ENCODE data around the gene MAP7.
A peak's percentile ranks its signal among the peaks of the same experiment; 100 is the strongest.
"Not testable (repeated sequence)": the region's sequence is repeated elsewhere in the genome, so short reads cannot be mapped to it uniquely, and the experiment has no call there.

MAP7 gene

DNA sequence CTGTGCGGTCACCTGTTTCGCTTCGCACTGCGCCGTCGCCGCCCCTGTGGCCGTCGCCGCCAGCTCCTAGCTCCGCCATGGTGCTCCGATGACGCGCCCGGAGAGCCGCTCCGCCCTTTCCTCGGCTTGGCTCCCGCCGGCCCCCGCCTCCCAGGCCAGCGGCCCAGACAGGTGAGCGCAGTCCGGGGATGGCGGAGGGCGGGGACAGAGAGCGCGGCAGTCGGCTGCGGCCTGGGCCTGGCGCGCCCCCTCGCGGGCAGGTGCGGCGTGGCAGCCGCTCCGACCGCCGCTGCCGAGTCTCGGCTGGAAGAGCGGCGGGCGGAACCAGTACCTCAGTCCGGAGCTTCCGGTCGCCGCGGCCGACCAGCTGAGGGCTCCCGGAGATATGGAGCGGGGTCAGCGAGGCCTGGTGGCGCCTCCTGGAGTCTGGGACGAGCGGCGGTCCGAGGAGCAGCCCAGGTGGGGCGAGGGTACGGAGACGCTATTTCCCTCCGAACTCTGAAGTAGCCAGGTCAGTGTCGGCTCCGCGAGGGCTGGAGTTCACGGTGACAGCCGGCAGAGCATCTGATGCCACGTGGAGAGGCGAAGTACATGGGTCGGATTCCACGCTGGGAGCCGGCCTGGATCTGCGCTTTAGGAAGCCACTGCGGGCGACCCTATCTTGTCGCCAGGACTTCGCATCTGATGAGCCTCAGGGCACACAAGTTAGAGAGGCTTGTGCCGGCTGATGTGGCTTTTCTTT is at the start of gene MAP7:
MAP7 (minus strand) TSS at position 93 of the 742 bp plus-strand sequence; CDS start at position 79, 14 bp downstream.
- DNase-seq (ENCODE audit: low spot score): peak; percentile 74

DNA sequence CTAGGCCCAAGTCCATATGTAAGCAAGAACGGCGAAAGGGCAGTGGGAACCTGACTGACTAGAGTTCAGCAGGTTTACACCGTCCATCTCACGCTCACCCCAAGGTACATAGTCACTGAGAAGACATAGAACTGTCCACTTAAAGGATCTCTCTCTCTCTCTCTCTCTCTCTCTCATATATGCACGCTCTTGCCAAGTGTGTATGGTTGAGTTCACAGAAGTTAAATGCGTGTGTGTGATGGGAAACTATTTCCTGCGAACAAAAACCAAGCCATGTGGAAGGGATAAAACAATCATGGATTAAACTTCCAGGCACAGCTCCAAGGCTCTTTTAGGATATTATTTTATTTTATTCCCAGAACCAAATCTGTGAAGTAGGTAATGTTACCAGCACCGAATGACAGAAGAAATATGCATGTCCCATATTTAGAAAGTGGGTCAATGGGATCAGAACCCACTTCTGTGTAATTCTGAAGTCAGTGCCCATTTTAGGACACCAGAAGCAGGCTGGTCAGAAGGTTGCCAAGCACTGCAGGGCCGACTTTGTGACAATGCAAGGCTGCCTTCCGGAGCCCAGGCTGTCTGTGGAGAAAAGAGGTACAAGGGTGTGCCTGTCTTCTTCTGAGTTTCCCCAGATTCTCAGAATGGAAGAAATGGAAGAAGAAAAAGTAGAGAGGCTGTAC is 49.2 kb upstream of the MAP7 start:
- no peak for DNase-seq (ENCODE audit: low spot score)

DNA sequence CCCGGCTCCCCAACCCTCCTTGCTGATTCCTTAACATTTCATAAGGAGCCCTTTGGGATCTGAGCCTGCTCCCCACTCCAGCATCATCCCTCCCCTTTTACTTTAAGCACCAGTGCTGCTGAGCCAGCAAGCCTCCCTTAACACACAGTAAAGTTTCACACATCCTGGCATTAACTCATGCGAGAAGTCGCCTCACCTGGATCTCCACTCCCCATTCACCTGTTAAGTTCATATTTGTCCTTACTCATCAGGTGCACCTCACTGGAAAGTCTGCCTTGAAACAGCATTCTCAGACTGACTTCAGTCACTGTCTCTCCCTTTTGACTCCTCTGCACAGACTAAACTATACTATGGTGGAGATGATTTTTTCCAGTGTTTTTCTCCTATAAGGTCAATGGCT is 47.8 kb upstream of the MAP7 start:
- no peak for DNase-seq (ENCODE audit: low spot score)

DNA sequence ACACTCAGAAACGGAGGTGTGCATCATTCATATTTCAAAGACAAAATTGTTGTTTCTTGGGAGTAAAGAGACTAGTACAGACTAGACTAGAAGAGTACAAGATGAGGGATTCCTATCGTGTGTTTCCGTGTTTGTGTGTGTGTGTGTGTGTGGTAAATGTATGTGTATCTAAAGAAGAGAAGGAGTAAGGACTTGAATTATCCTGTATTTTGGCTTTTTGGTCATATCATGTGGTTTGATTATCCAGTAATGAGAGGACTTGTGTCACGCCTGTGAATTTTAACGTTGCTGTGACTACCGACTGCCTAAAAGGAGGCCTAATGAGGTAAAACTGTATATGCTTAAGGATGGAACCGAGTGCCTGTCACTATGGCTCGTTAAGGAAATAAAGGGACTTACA is 44.4 kb upstream of the MAP7 start:
- DNase-seq (ENCODE audit: low spot score): no peak

DNA sequence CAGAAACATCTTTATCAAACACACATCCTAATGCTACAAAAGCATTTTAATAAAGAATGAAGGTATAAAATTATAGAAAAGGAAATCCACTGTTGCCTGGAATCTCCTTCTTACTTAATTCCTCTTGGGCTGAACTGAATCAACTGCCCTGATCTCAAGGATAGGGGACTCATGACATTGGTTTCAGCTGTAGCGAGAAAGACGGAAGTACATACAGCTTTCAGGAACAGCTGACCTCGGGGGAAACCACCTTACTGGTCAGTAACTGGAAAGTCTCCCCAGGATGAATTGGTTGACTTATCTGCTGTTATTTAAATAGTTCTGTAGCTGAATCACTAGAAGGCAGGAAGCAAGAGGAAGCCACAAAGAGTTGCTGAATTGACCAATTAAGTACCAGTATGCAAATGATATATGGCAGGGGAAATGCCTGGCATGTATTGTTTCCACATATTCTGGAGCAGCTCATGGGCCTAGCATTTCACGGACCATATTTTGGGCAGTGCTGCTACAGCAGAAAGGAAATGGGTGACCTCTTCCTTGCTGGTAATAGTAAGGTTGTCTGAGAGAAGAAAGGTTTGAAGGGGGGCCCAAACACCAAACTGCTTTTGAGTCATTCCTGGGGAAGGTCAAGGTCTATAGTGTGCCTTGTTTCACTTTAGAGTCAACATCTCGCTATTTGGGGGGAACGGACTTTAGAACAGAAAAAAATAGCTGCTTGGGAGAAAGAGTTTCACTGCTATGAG is 43.7 kb upstream of the MAP7 start:
- DNase-seq (ENCODE audit: low spot score): peak; percentile 64

DNA sequence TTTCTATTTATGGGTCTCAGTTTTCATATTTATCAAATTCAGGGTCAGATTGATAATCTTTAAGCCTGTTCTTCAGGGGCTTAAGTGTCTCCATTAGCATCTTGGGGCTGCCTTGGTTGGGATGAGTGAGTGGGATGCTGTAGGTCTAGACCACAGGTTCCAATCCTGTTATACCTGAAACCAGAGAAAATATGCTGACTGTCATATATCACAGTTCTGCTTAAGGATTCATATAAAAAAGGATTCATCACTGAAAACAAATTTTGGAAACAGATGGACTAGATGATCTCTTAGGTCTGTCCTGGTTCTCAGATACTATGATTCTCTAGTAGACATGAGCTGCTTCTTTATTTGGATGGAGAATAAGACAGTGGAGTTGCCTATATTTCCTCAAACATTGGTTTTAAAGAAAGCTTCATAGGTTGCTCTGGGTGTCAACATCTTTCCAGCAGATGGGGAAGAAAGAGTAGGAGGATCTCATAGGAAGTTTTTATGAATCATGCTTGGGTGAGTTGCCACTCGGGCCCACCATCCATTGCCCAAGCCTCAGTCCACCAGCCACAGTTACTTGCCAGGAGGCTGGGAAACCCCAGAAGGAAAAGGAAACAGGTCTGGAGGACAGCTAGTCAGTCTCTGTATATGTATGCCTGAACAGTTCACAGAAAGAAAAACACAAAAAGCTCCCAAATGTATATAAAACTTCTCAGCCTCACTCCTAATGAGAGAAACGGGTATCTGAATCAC is 42.9 kb upstream of the MAP7 start:
- no peak for DNase-seq (ENCODE audit: low spot score)

DNA sequence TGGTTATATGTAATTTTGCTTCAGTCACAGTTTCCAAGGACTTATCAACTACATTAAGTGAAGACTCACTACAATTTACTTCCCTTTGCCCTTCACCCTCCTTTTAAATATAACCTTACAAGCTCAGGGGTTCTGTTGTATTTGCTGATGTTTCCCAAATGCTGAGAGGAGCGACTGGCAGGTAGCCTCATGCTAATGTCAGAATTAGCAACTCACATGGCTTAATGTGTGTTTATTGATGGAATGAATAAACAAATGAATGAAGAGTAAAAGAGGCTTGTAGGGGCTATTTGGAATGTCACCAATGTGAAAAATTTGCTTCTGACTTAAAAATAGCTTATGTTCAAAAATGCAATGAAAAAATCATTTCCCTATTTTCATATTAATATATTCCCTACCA is 41.4 kb upstream of the MAP7 start:
- DNase-seq (ENCODE audit: low spot score): no peak

DNA sequence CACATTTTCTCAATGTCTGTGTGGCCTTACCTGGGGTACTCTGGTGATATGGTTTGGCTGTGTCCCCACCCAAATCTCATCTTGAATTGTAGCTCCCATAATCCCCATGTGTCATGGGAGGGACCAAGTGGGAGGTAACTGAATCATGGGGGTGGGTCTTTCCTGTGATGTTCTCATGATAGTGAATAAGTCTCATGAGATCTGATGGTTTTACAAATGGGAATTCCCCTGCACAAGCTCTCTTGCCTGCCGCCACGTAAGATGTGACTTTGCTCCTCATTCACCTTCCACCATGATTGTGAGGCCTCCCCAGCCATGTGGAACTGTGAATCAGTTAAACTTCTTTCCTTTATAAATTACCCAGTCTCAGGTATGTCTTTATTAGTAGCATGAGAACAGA is 40.6 kb upstream of the MAP7 start:
- not testable (repeated sequence) for DNase-seq (ENCODE audit: low spot score)

DNA sequence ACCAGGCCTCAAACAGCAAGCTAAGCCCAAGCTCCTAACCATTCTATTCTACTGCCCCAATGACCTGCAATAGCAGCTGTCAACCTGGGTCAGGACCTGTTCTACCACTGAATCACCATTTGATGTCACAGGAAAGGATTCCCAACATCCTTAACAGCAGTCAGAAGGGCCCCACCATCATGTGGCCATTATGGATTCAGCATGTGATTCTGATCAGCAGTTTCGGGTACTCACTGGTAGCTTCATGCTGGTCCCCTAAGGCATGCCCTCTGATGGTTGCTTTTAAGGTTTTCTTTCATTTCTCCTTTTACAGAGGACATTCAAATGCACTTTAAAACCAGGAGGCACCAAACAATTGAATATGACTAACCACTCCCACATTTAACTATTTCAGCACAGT is 37.3 kb upstream of the MAP7 start:
- no peak for DNase-seq (ENCODE audit: low spot score)

DNA sequence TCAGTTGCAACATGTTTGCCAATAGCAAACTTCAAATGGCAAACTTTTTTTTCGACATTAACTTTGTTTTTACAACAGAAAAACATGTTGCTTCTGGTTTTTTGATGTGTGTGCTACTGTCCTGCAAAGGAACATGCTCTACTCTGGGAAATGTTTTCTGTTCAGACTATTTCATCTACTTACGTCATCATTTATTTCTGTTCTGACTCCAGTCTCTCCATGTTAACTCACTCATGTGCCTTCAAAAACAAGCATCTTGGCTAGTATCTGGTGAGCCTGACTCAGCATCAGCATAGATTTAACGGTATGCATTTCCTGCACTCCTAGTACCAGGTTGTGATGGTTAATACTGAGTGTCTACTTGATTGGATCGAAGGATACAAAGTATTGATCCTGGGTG is 36.1 kb upstream of the MAP7 start:
- no peak for DNase-seq (ENCODE audit: low spot score)

DNA sequence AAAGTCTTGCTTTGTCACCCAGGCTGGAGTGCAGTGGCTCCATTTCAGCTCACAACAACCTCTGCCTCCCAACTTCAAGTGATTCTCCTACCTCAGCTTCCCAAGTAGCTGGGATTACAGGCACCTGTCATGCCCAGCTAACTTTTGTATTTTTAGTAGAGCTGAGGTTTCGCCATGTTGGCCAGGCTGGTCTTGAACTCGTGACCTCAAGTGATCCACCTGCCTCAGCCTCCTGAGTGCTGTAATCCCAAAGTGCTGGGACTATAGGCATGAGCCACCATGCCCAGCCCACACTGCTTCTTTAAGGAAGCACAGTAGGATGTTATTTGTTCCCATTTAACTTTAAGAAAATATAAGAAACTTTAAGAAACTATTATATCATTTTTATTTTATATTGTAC is 35.3 kb upstream of the MAP7 start:
- not testable (repeated sequence) for DNase-seq (ENCODE audit: low spot score)

DNA sequence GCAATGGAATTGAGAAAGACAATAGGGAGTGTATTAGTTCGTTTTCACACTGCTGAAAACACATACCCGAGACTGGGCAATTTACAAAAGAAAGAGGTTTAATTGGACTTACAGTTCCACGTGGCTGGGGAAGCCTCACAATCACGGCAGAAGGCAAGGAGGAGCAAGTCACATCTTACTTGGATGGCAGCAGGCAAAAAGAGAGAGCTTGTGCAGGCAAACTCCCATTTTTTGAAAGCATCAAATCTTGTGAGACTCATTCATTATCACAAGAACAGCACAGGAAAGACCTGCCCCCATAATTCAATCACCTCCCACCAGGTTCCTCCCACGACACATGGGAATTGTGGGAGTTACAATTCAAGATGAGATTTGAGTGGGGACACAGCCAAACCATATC is 34.1 kb upstream of the MAP7 start:
- DNase-seq (ENCODE audit: low spot score): not testable (repeated sequence)

DNA sequence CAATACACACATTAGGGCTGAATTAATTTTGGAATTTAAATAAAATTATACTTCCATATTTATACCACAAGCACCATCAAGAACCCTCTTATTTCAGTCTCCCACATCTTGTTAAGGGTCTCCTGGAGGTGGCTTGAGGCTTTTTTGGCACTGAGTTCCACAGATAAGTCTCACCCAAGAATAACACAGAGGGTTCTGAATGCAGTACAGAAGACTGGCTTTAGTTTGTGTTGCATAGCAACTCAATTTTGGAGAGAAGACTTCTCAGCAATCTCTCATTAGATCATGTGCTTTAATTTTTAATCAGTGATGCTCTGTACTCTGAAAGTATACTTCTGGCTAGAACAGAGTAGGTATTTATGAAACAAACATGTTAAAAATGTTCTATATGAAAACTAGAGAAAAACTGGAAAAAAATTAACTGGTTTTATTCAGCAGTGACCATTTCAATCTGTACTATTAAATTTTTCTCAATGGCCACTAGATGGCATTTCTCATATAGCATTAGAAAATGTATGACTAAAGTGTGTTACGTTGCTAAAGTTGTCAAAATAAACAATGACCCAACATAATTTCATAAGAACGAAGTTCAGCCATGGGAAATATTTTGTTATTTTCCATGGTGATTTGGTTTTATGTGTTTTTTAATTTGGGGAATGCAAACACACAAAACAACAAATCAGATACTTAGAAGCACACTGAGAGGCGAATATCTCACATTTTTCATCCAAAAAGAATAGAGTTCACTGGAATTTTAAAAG is 32.7 kb upstream of the MAP7 start:
- peak; percentile 11 for DNase-seq (ENCODE audit: low spot score)

DNA sequence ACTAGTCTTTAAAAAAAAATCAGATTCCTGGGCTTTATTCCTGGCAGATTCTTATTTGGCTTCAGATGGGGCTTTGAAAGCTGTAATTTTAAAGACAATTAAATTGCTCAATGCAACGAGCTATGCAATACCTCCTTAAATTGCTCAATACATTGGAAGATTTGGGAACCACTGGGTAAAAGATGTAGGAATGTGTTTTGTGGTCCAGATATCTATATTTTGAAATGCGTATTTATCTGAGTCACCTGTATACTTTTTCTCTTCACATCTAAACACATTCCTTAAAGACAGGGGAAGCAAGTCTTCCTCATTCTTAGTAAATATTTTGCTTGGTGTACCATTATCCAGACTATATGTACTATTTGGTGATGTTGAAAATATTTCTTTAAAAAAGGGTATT is 29.6 kb upstream of the MAP7 start:
- DNase-seq (ENCODE audit: low spot score): no peak

DNA sequence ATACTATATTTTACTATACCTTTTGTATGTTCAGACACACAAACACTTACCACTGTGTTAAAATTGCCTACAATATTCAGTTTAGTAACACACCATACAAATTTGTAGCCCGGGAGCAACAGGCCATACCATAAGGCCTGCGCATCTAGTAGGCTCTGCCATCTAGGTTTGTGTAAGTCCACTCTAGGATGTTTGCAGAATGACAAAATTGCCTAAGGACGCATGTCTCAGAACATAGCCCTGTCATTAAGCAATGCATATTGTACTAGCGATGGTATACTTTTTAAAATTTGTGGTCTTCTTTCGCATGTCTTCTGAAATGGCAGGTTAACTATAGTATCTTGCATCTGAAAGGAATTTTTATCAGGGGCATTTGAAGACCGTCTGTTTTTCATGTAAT is 26.6 kb upstream of the MAP7 start:
- no peak for DNase-seq (ENCODE audit: low spot score)

DNA sequence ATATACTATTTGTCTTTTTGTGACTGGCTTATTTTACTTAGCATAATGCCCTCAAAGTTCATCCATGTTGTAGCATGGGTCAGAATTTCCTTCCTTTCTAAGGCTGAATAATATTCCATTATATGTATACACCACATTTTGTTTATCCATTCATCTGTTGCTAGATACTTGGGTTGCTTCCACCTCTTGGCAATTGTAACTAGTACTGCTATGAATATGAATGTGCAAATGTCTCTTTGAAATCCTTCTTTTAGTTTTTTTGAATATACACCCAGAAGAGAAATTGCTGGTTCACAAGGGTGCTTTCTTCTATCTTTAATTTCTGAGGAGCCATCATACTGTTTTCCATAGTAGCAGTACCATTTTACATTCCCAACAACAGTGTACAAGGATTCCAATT is 21.3 kb upstream of the MAP7 start:
- DNase-seq (ENCODE audit: low spot score): no peak

DNA sequence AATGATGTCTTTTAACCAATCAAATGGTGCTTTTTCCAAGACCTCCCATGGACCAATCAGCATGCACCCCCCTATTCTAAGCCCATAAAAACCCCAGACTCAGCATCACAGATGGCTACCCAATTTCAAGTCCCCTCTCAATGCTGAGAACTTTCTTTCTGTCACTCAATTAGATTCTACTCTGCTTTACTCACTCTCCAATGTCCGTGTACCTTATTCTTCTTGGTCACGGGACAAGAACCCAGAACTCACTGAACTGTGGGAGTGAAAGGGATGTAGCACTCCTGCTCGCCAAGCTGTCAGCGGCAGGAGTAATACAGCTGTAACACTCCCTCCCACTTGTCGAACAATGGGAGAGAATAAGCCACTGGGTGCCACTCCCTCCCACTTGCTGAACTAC is 20.8 kb upstream of the MAP7 start:
- DNase-seq (ENCODE audit: low spot score): no peak

DNA sequence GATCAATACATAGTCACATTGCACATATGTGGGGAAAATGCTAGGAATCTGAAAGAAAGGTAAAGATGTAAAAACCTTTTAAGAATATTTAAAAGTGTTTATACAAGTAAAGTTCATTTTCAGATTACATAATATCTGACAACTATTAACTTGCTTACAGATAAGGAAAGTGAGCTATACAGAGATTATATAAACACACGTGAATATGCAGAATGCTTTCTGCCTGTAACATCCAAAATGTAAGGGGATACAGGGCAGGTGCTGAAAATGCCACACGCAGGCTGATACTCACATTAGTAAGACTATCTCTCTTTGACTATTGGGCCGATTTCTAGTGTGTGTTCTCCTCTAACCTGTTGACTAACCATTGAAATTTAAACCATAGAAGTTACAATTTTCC is 17.9 kb upstream of the MAP7 start:
- no peak for DNase-seq (ENCODE audit: low spot score)

DNA sequence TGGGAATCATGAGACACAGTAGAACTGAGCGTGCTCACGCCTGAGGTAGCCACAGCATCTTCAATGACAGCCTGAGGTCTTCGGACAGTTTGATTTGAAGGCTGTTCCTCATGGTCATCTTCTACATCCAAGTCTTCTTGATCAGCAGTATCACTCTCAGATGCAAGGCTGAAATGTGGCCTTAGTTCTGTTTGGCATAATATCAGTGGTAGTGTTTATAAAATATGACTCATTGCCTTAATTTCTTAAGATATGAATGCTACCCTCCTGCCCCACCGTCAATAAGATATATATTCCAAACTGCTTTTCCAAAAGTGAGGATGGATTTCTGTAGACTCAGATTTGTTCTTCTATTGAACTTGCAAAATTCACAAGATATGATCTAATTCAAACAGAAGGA is 17.5 kb upstream of the MAP7 start:
- DNase-seq (ENCODE audit: low spot score): no peak

DNA sequence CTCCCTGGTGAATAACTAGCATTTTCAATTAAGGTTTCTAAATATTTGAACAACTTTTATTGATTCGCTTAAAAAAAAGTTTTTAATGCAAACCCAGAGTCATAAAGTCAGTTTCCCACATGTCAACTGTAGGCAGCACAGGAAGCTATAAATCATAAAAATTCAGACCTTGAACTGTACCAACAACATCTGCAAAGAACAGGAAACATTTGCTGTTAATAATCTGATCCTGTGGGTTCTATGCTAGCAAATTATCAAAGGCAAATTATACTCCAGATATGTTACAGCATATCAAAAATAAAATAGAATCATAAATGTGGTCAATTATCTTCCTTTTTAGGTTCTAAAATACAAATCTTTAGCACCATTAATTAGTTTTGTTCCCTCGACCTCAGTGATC is 16.6 kb upstream of the MAP7 start:
- no peak for DNase-seq (ENCODE audit: low spot score)

DNA sequence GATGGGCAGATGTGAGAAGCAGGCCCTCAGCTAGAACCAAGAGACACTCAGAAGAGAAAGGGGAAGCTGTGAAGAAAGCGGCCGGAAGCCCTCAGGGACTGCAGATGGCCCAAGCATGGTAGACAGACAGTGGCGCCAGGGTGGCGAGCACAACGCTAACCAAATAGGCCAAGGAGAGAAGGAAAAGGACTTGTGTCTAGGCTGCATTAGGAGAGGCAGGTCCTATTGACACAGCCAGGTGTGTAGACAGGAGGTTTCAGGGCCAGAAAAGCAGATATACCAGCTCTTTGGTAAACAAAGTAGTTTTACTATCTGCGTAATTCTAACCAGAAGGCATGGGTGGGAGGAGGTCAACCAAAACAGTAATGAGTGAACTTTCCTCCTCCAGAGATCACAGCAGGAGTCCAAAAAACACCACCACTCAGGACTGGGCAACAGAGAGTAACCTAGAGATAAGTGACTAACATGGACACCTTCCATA is 15.8 kb upstream of the MAP7 start:
- DNase-seq (ENCODE audit: low spot score): no peak

DNA sequence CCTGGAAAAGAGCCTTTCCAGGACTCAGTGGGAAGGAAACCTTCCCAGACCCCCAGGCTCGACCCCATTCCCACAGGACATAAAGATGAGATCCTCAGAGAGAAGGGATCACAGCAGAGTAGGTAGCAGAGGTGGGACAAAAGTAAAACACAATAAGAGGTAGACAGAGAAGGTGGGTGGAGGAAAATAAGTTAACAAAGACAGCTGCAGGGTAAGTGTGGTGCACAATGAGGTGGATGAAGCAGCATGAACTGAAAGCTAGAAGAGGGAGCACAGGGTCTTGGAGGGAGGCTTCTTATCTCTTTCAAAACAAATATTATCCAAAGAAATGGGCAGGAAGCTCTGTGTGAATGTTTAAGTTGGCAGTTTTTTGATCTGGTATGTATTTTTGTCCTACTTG is 14.0 kb upstream of the MAP7 start:
- no peak for DNase-seq (ENCODE audit: low spot score)
